ENCODE results near the gene BANP. TPM values are rescaled to one million over a fixed set of nuclear protein-coding genes. Genes with fewer than 3 reads are reported as not detected.

BANP gene
- total RNA-seq, 2 experiments from 2014 or later: 39.6 to 58.0 TPM

GRCh38 chr16:88045820-88046303, 94.6 kb downstream of the BANP start:
- DNase-seq (ENCODE audit: low spot score): peak; percentile 92
- Histone ChIP-seq H3K27ac (ENCODE audit: low read depth, low read length, poor library complexity, severe bottlenecking) (peak overlapping the region; percentile 69), H3K9me2 (ENCODE audit: insufficient read depth, low read length) (no peaks in the 10 kb centered on the region), H3K4me2 (ENCODE audit: low read length) (peak overlapping the region; percentile 55), H3K4me3 (ENCODE audit: low read depth, low read length, poor library complexity, severe bottlenecking) (peak overlapping the region; percentile 28), H4K20me1 (ENCODE audit: insufficient read depth, low read length) (no peaks in the 10 kb centered on the region), H3K36me3 (ENCODE audit: insufficient read depth, low read length) (peaks cover 31% of the 10 kb centered on the region), H3K79me2 (ENCODE audit: insufficient read depth, low read depth, low read length) (no peaks in the 10 kb centered on the region), H3K9me3 (ENCODE audit: low read length) (no peaks in the 10 kb centered on the region), H3K4me1 (ENCODE audit: insufficient read depth, low read length, poor library complexity, severe bottlenecking) (peaks cover 38% of the 10 kb centered on the region), H2AFZ (ENCODE audit: low read length) (peak overlapping the region; percentile 4; the same call in 1 of the 2 replicates)
- ChIA-PET CTCF (ENCODE audit: unreplicated experiment) (no interaction called here), POLR2A (no interaction called here)
- BruUV-seq (replicated peaks): no TSS peak
- intact Hi-C loops (cut with micrococcal nuclease; ENCODE audit: unreplicated experiment): loop anchor here (1.0 to 10.0 kb wide), 4 partner anchors 23 to 344 kb away; partner anchors contain the start of gene BANP
- no peak for TF ChIP-seq CTCF (conservative IDR thresholded peaks at IDR 0.05; ENCODE audit: low read length)
- TF ChIP-seq EZH2phosphoT487 (IDR thresholded peaks at IDR 0.05; ENCODE audit: borderline replicate concordance, low read depth, low read length): no peak

GRCh38 chr16:88047462-88047861, 96.2 kb downstream of the BANP start:
- Histone ChIP-seq H2AFZ (ENCODE audit: low read length) (no peak overlapping the region), H4K20me1 (ENCODE audit: insufficient read depth, low read length) (no peaks in the 10 kb centered on the region), H3K9me2 (ENCODE audit: insufficient read depth, low read length) (no peaks in the 10 kb centered on the region), H3K79me2 (ENCODE audit: insufficient read depth, low read depth, low read length) (no peaks in the 10 kb centered on the region), H3K4me1 (ENCODE audit: insufficient read depth, low read length, poor library complexity, severe bottlenecking) (peaks cover 38% of the 10 kb centered on the region), H3K4me2 (ENCODE audit: low read length) (no peak overlapping the region), H3K27ac (ENCODE audit: low read depth, low read length, poor library complexity, severe bottlenecking) (no peak overlapping the region), H3K36me3 (ENCODE audit: insufficient read depth, low read length) (peaks cover 44% of the 10 kb centered on the region), H3K9me3 (ENCODE audit: low read length) (no peaks in the 10 kb centered on the region), H3K4me3 (ENCODE audit: low read depth, low read length, poor library complexity, severe bottlenecking) (no peak overlapping the region)
- ChIA-PET POLR2A (interaction anchor here (0.6 to 1.2 kb wide), 2 partner anchors 16 to 347 kb away, joined by 3 to 8 read pairs; no protein-coding TSS in a partner anchor), CTCF (ENCODE audit: unreplicated experiment) (no interaction called here)
- TF ChIP-seq CTCF (conservative IDR thresholded peaks at IDR 0.05; ENCODE audit: low read length) (no peak), EZH2phosphoT487 (IDR thresholded peaks at IDR 0.05; ENCODE audit: borderline replicate concordance, low read depth, low read length) (no peak)
- intact Hi-C loops (cut with micrococcal nuclease; ENCODE audit: unreplicated experiment): loop anchor here (5.0 to 10.0 kb wide), 2 partner anchors 273 to 345 kb away; no protein-coding TSS in a partner anchor
- no TSS peak for BruUV-seq (replicated peaks)
- no peak for DNase-seq (ENCODE audit: low spot score)

GRCh38 chr16:88048985-88049384, 97.8 kb downstream of the BANP start:
- no peaks in the 10 kb centered on the region for H3K9me3 ChIP-seq (ENCODE audit: low read length)
- TF ChIP-seq EZH2phosphoT487 (IDR thresholded peaks at IDR 0.05; ENCODE audit: borderline replicate concordance, low read depth, low read length): no peak
- no peak for TF ChIP-seq CTCF (conservative IDR thresholded peaks at IDR 0.05; ENCODE audit: low read length)
- DNase-seq (ENCODE audit: low spot score): no peak
- ChIA-PET CTCF (ENCODE audit: unreplicated experiment) (no interaction called here), POLR2A (no interaction called here)
- peaks cover 51% of the 10 kb centered on the region for H3K36me3 ChIP-seq (ENCODE audit: insufficient read depth, low read length)
- no peak overlapping the region for H3K4me2 ChIP-seq (ENCODE audit: low read length)
- H3K4me3 ChIP-seq (ENCODE audit: low read depth, low read length, poor library complexity, severe bottlenecking): no peak overlapping the region
- no peaks in the 10 kb centered on the region for H3K9me2 ChIP-seq (ENCODE audit: insufficient read depth, low read length)
- H2AFZ ChIP-seq (ENCODE audit: low read length): no peak overlapping the region
- intact Hi-C loops (cut with micrococcal nuclease; ENCODE audit: unreplicated experiment): loop anchor here (5.0 to 10.0 kb wide), 2 partner anchors 274 to 347 kb away; no protein-coding TSS in a partner anchor
- H3K79me2 ChIP-seq (ENCODE audit: insufficient read depth, low read depth, low read length): no peaks in the 10 kb centered on the region
- H4K20me1 ChIP-seq (ENCODE audit: insufficient read depth, low read length): no peaks in the 10 kb centered on the region
- H3K27ac ChIP-seq (ENCODE audit: low read depth, low read length, poor library complexity, severe bottlenecking): no peak overlapping the region
- no TSS peak for BruUV-seq (replicated peaks)
- peaks cover 36% of the 10 kb centered on the region for H3K4me1 ChIP-seq (ENCODE audit: insufficient read depth, low read length, poor library complexity, severe bottlenecking)
